Measurements from ENCODE around the gene STOML1.
"Not testable (repeated sequence)": the region's sequence is repeated elsewhere in the genome, so short reads cannot be mapped to it uniquely, and the experiment has no call there.

STOML1 gene

DNA sequence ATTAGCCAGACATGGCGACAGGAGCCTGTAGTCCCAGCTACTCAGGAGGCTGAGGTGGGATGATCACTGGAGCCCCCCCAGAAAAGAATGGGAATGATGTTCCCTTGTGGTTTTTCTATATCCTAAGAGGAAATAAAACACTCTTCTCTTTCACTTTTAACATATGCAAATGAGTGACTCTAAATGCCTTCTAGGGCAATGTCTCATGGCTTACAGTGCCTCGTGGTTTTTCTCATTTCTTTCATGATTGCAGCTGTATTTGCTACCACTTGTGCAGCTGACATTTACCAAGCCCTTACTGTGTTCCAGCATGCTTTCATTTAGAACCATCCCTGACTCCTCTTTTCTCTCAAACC is 26.4 kb downstream of the STOML1 start:
- DNase-seq (ENCODE audit: low read depth in 3 of 3, low spot score in 1 of 3): no peak

DNA sequence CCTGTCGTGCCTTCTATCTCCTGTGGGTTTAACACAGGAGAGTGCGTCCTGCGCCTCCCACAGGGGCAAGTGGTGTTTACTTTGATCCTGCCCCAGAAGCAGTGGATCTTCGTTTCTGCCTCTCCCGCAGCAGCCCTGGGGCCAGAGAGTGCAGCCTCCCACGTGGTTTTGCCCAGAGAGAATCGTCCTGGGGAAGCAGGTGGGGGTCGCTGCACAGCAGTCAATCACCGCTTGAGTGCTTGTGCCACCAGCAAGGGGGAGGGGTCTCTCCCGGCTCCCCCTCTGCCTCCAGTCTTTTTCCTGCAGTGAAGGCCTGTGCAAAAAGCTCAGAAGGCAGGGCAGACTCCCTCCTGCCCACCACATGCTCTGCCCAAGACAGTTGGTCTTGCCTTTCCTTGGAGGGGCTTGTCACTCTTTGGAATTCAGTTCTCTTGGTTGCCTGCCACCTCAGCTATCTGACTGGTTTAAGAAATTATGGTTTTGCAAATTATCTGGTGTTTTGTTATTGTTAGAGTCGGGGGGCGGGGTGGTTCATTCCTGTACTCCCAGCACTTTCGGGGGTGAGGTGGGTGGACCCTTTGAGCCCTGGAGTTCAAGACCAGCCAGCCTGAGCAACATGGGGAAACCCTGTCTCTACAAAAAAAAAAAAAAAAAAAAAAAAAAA is 26.9 kb downstream of the STOML1 start:
- peak in 1 of 3 donors; percentile 42 for DNase-seq (ENCODE audit: low read depth in 3 of 3, low spot score in 1 of 3)

DNA sequence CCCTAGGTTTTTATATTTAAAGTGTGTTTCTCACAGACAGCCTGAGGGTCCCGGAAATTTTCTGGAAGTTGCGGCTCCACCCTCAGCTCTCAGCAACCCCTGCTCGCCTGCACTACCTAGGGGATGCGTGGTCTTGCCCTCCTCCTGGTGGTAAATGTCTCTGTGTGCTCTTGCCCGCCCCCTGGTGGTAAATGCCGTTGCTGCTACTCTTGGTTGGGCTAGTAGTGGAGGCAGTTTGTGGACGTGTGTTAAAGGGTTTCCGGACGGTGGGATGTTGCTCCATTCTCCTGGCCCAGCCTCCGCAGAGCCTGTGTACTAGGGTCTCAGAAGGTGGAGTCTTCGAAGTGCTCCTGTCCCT is 27.4 kb downstream of the STOML1 start:
- peak; percentile 68 to 82 (median 69) for DNase-seq (ENCODE audit: low read depth in 3 of 3, low spot score in 1 of 3)

GRCh38 chr15:73962433-73962832 is 29.7 kb downstream of the STOML1 start:
- no peak for DNase-seq (ENCODE audit: low read depth in 3 of 3, low spot score in 1 of 3)

- not testable (repeated sequence) for DNase-seq (ENCODE audit: low read depth in 3 of 3, low spot score in 1 of 3)
Measured at GRCh38 chr15:73960472-73961070, 31.5 kb downstream of the STOML1 start.

GRCh38 chr15:73959801-73960200 is 32.3 kb downstream of the STOML1 start:
- no peak for DNase-seq (ENCODE audit: low read depth in 3 of 3, low spot score in 1 of 3)

DNA sequence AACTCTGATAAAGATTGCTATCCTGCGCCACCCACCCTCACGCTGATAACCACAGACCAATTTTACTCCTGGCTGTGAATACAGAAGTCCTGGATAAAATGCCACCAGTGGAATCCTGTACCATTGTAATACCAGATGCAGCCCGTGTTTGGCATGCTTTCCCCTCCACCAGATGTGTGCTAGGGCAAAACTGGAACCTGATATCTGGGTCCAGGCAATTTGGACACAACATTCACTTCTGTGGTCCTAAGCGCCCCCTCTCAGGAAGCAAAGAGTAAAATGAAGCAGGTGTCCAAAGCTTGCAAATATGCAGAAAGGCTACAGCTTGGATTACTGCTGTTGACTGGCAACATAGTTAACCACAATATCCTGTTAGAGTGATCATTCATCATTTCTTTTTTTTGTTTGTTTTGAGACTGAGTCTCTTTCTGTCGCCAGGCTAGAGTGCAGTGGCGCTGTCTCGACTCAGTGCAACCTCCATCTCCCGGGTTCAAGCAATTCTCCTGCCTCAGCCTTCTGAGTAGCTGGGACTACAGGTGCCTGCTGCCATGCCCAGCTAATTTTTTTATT is 33.0 kb downstream of the STOML1 start:
- no peak for DNase-seq (ENCODE audit: low read depth in 3 of 3, low spot score in 1 of 3)

DNA sequence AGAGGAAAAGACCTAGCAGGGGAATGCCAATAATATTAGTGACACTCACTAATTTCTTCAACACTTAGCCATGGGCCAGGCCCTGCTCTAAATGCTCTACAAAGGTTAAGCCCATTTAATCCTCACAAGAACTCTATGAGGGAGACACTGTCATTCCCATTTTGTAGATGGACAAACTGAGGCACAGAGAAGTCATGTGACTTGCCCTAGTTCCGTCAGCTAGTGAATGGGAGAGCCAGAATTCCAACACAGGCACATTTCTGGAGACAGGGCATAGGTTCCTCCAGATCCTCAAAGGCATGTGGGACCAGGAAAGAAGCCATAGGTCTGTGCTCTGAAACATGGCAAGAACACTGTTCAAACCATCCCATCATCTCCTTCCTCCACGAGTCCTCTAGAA is 34.3 kb downstream of the STOML1 start:
- no peak for DNase-seq (ENCODE audit: low read depth in 3 of 3, low spot score in 1 of 3)

DNA sequence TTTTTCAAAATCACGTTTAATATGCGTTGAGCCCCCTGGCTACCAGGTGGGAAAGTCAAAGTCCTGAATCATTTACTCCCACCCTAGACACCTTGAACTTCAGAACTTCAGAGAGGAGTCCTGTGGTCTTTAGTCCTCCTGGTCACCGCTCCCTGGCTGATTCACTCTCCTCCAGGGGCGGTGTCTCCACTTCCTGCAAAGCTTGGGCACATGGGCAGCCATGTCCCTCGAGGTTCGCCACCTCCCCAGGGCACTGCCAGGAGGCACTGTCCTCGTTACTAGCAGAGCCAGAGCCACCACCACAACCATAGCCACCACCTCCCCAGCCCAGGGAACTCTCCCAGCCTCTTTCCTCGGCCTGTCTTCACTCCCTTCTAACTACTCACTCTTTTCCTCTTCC is 34.8 kb downstream of the STOML1 start:
- no peak for DNase-seq (ENCODE audit: low read depth in 3 of 3, low spot score in 1 of 3)

GRCh38 chr15:73956743-73957135 is 35.4 kb downstream of the STOML1 start:
- DNase-seq (ENCODE audit: low read depth in 3 of 3, low spot score in 1 of 3): no peak

DNA sequence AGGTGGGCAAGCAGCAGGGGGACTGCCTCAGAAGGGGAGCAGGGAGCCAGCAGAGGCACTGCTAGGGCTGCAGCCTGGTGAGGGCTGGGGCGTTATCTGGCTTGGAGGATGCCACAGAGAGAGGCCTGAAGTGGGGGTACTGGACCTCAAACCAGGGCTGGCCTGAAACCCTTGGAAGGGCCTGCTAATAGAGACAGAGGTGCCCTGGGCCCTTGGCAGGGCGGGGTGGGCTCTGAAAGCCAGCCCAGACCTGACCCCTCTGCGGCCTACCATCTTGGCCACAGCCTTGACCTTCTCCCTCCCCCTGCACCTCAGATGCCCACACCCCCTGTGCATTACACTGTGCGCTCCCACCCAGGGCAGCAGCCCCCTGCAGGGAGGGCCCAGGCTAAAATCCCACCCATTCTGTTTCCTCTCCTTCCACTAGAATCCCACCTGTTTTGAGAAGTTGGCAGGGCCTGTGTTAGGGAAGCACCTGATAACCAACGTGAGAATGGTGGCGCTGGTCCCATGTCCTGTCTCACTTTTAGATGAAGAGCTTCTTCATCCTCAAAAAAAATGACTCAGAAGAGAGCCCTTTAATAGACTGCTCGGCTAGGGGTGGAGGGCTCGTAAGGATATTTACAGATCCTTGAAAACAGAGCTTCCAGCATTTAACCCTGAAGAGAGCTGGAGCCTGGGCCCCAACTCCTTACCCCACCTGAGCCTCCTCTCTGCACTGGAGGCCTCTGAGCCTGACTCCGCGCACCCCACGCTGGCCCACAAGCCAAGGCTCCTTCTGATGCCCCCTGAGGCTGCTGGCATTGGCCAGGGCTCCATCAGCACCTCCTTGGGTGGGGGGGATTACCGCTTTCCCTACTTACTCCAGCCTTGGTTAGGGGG is 36.0 kb downstream of the STOML1 start:
- DNase-seq (ENCODE audit: low read depth in 3 of 3, low spot score in 1 of 3): no peak

GRCh38 chr15:73955326-73955725 is 36.8 kb downstream of the STOML1 start:
- DNase-seq (ENCODE audit: low read depth in 3 of 3, low spot score in 1 of 3): no peak

GRCh38 chr15:73954188-73955145 is 37.6 kb downstream of the STOML1 start:
- DNase-seq (ENCODE audit: low read depth in 3 of 3, low spot score in 1 of 3): no peak

GRCh38 chr15:73952913-73953750 is 39.0 kb downstream of the STOML1 start:
- DNase-seq (ENCODE audit: low read depth in 3 of 3, low spot score in 1 of 3): no peak

DNA sequence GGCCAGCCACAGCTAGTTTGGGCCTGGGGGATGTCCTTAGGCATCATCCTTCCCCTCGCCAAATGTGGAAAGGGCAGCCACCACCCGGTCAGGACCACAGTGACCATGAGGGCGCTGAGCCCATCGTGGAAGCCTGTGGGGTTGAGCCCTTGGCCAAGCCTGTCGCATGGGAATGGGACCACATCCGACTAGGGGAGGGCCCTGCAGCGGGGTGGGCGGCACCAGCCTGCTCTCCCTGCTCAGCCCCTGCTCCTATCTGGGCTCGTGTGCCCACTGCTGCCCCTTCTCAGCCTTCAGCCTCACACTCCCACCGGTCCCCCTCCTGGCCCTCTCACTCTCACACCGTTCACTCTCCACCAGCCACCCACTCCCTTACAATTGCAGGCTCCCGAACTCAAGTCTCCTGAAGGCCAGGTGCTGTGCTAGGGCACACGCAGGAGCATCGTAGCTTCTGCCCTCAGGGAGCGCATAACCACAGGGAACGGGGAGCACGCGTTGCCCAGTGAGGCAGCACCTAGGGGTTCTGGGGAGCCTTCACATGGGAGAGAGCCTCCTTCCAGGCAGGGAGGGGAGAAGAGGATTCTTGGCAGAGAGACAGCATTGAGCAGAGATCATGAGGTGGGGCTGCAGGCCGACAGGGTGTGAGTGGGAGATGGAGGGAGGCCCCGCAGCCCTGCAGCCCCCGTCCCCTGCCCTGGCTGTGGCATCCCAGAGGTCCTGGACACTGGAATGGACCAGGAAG is 39.8 kb downstream of the STOML1 start:
- DNase-seq (ENCODE audit: low read depth in 3 of 3, low spot score in 1 of 3): no peak

- DNase-seq (ENCODE audit: low read depth in 3 of 3, low spot score in 1 of 3): no peak
Measured at GRCh38 chr15:73951601-73952000, 40.5 kb downstream of the STOML1 start.

- DNase-seq (ENCODE audit: low read depth in 3 of 3, low spot score in 1 of 3): peak; percentile 43 to 60 (median 56)
Measured at GRCh38 chr15:73950831-73951561, 41.1 kb downstream of the STOML1 start.

DNA sequence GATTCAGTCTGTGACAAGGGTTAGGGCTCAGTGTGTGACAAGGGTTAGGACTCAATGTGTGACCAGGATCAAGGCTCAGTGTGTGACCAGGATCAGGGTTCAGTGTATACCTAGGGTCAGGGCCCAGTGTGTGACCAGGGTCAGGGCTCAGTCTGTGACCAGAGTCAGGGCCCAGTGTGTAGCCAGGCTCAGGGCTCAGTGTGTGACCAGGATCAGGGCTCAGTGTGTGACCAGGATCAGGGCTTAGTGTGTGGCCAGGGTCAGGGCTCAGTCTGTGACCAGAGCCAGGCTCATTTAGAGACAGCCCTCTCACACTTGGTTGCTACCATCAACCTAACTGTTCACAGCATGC is 41.6 kb downstream of the STOML1 start:
- no peak for DNase-seq (ENCODE audit: low read depth in 3 of 3, low spot score in 1 of 3)

DNA sequence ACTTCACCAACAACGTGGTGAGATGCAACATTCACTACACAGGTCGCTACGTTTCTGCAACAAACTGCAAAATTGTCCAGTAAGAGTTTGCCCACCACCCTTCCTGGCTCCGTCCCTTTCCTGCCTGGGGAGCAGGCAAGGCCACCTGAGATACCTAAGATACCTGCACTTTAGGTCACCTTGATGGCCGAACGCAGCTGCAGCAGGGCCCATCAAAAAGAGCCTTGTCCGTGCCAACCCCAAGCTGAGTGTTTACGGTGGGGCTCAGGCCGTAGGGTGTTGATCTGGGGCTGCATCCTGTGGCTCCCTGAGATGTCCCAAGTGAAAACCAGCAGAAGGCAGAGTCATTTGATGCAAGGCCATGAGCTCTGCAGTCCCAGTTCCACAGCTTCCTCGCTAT is 42.6 kb downstream of the STOML1 start:
- no peak for DNase-seq (ENCODE audit: low read depth in 3 of 3, low spot score in 1 of 3)

All from stimulated activated CD4-positive, alpha-beta T cell treated with anti-CD3 and anti-CD28 coated beads, TNF-alpha, amount 100 ng/mL, for 1 hour (primary cell).